ENCODE measurements around the gene GNB1L. TPM values are rescaled to one million over a fixed set of nuclear protein-coding genes. Genes with fewer than 3 reads are reported as not detected.

GNB1L gene
- total RNA-seq, 4 donors from 2014 or later: 1.8 to 5.1 (median 4.5) TPM

DNA sequence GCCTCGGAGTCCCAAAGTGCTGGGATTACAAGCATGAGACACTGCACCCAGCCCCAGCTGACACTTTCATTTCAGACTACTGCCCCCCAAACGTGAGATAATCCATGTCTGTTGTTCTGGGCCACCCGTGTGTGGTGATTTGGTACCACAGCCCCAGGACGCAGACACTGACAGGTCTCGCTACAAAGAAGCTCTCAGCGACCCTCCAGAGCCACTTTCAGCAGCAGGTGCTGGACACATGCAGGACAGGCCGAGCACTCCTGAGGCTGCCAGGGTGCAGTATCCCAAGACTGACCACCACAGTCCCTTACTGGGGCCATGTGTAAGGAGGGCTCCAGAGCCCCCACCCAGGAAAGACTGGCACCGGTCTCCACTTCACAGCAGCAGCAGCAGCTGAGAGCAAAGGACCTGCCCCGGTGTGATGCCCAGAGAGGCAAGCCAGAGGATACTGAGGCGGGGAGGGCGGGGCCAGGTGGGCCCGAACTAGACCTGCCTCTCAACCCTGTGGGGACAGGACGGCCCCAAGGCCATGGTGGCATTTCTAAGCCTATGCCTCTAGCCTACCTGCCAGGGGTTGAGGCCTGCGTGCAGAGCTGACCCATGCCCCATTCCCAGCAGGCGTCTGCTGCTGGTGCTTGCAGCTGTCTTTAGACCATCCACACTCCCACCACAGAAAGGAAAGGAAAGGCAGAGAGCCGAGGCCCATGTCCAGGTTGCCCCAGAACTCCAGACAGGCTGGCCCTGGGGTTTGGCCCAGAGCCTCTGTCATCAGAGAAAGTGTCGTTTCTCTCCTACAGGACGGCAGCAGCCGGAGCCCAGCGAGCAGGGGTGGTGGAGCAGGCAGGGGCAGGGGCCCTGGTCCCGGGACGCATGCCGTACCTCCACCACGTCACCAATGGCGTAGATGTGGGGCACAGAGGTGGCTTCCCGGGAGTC, 28.0 kb upstream of the GNB1L start:
- no peaks in the 10 kb centered on the region for H3K27me3 ChIP-seq
- TF ChIP-seq, protein P1, sequence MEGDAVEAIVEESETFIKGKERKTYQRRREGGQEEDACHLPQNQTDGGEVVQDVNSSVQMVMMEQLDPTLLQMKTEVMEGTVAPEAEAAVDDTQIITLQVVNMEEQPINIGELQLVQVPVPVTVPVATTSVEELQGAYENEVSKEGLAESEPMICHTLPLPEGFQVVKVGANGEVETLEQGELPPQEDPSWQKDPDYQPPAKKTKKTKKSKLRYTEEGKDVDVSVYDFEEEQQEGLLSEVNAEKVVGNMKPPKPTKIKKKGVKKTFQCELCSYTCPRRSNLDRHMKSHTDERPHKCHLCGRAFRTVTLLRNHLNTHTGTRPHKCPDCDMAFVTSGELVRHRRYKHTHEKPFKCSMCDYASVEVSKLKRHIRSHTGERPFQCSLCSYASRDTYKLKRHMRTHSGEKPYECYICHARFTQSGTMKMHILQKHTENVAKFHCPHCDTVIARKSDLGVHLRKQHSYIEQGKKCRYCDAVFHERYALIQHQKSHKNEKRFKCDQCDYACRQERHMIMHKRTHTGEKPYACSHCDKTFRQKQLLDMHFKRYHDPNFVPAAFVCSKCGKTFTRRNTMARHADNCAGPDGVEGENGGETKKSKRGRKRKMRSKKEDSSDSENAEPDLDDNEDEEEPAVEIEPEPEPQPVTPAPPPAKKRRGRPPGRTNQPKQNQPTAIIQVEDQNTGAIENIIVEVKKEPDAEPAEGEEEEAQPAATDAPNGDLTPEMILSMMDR (IDR thresholded peaks at IDR 0.05): no peak
- TF ChIP-seq POLR2A (IDR thresholded peaks at IDR 0.05): no peak
- peaks cover 0 to 5% of the 10 kb centered on the region in 2 donors for H3K4me1 ChIP-seq
- 91 to 92% methylated on average over 16 to 21 of the region's 26 CpGs for WGBS, 2 donors
- H3K4me3 ChIP-seq (replicated peaks in 1 of 3): no peak overlapping the region
- intact Hi-C loops (cut with DNase I): no loop called here
- no peak overlapping the region for H3K27ac ChIP-seq
- no peaks in the 10 kb centered on the region for H3K9me3 ChIP-seq
- no peaks in the 10 kb centered on the region for H3K36me3 ChIP-seq
- DNase-seq: no peak

DNA sequence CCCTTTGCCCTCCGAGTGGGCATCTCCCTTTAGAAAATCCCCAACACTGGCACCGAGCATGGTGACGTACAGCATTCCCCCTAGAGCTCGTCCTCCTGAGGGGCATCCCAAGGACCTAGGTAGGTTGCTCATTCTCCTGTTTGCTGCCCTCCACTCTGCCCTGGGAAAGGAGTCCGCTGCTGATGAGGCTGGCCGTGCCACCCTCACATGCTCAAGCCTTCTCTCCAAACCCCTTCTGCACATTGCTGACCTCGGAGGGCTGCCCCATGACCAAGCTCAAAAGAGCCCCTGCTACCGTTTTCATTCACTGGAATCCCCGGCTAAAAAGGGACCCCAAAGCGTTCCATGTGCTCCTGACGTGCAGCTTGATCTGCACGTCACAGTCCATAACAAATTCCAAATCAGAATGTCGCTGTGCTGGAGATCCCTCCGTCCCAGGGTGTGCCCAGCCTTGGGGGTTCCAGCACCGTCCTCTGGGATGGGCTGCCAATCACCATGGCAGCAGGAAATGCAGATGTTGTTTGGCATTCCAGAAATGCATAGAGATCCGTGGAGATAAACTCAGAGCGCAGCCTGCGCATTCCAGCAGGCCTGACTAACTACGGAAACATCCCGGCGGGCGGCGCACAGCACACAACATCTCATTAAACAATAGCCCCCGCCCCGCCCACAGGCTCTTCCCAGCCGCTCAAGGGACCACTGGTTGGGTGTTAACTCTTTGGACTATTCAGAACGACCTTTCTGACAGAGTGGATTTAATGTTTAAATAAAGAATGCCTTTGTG, 26.3 kb upstream of the GNB1L start:
- H3K36me3 ChIP-seq: no peaks in the 10 kb centered on the region
- H3K4me1 ChIP-seq: peaks cover 0 to 10% of the 10 kb centered on the region in 2 donors
- H3K27ac ChIP-seq: no peak overlapping the region
- intact Hi-C loops (cut with DNase I): no loop called here
- no peaks in the 10 kb centered on the region for H3K27me3 ChIP-seq
- no peak for TF ChIP-seq POLR2A (IDR thresholded peaks at IDR 0.05)
- TF ChIP-seq, protein P1 (IDR thresholded peaks at IDR 0.05): no peak
- 64 to 75% methylated on average over 26 to 27 of the region's 27 CpGs for WGBS, 2 donors
- H3K9me3 ChIP-seq: no peaks in the 10 kb centered on the region
- H3K4me3 ChIP-seq (replicated peaks in 1 of 3): no peak overlapping the region
- DNase-seq: peak in 1 of 2 donors; percentile 35

DNA sequence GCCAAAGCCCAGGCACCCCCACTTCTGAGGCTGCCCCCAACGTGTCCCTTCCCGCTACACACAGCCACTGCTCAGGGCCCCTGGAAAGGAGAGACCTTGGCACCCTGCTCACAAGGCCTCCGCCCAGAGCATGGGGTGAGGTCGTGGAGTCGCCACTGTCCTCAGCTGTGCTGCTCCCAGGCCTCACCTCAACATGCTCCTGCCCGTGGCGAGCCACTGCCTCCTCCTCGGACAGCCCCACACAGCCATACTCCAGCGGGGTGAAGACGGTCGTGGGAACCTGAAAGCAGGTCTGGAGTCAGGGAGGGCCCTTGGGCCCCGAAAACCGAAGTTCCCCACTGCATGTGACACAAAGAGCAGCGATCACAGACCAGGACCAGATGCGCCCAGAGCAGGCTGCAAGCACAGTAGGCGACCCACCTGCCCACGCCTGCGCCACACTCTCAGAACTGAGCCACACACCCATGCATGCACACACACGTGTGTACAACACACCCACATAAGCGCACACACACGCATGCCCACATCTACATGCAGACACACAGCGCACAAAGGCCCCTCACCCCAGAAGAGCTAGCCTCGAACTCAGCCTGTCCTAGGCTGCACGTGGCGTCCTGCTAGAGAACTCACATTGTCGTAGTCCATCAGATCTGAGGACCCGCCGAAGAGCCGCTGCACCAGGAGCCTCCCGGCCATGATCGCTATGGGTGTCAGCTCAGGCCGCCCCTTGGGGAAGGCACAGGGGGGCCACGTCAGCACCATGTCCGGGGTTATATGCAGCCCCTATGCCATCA, 25.5 kb upstream of the GNB1L start:
- Histone ChIP-seq H3K4me1 (peaks cover 5 to 15% of the 10 kb centered on the region in 2 donors), H3K36me3 (no peaks in the 10 kb centered on the region), H3K27ac (no peak overlapping the region), H3K9me3 (no peaks in the 10 kb centered on the region), H3K4me3 (replicated peaks in 1 of 3) (no peak overlapping the region), H3K27me3 (no peaks in the 10 kb centered on the region)
- 90 to 95% methylated on average over 18 to 23 of the region's 34 CpGs for WGBS, 2 donors
- TF ChIP-seq, protein P1 (IDR thresholded peaks at IDR 0.05): no peak
- no peak for TF ChIP-seq POLR2A (IDR thresholded peaks at IDR 0.05)
- peak; percentile 0 to 1 for DNase-seq
- intact Hi-C loops (cut with DNase I): no loop called here

DNA sequence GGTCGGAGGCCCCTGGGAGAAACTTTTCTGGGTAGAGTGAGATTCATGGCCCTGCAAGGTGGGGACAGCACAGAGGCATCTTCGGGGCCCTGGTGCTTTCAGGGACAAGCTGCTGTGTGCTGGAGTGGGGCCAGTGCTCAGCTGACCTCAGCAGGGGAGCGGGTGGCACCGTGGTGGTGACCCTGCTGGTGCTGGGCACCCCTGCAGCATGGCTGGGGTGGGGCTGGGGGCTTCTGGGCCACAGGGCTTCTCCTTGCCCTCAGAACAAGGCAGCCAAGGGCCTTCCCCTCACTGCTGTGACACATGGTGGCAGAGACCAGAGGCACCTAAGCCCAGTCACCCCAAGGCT, 24.9 kb upstream of the GNB1L start:
- no peaks in the 10 kb centered on the region for H3K9me3 ChIP-seq
- no peak for DNase-seq
- no peak overlapping the region for H3K4me3 ChIP-seq (replicated peaks in 1 of 3)
- H3K27ac ChIP-seq: no peak overlapping the region
- TF ChIP-seq, protein P1 (IDR thresholded peaks at IDR 0.05): no peak
- TF ChIP-seq POLR2A (IDR thresholded peaks at IDR 0.05): no peak
- no peaks in the 10 kb centered on the region for H3K27me3 ChIP-seq
- no peaks in the 10 kb centered on the region for H3K36me3 ChIP-seq
- H3K4me1 ChIP-seq: peaks cover 11 to 20% of the 10 kb centered on the region in 2 donors
- intact Hi-C loops (cut with DNase I): no loop called here
- WGBS, 2 donors: 67 to 91% methylated on average over 3 to 4 of the region's 4 CpGs
